Thyroid gland (tissue), 4 donors: ENCODE results near the gene SERF2.

ENCODE experiments used
- CTCF ChIP-seq, 6 experiments: fragments of 200-600 bp in 3 of 6; fragments of 450-650 bp in 3 of 6; sonication (generic) in 3 of 6; IDR thresholded peaks; one replicate each; pipeline ENCODE4 v1.5.1; 2016 to 2019; ENCODE audit warnings: antibody characterized with exemption in 6 of 6, mild to moderate bottlenecking in 2 of 6, inconsistent platforms in 1 of 6, moderate library complexity in 1 of 6
- POLR2A ChIP-seq, 2 donors: fragments of 450-650 bp; IDR thresholded peaks; one replicate each; pipeline ENCODE4 v1.6.1; 2017; ENCODE audit warnings: antibody characterized with exemption in 2 of 2, mild to moderate bottlenecking in 2 of 2, moderate library complexity in 1 of 2

- TF ChIP-seq CTCF (IDR thresholded peaks at IDR 0.05) (no peak), POLR2A (IDR thresholded peaks at IDR 0.05) (no peak)
These were observed 33.9 kb downstream of the SERF2 start for GRCh38 chr15:43826029-43826507.
